Tibial nerve (tissue), 4 donors: ENCODE data around the gene SHROOM2. TPM values are rescaled to one million over a fixed set of nuclear protein-coding genes. Genes with fewer than 3 reads are reported as not detected.

Experiments used
- DNase-seq, 2 donors: peaks; one replicate each; pipeline ENCODE4 v3.0.0-alpha.2; 2019; ENCODE audit warnings: low spot score in 2 of 2
- H3K27ac ChIP-seq, 4 donors: fragments of 200-600 bp; sonication (generic) in 3 of 4; one replicate each; pipeline ENCODE4 v1.5.1; 2017 to 2019; ENCODE audit warnings: mild to moderate bottlenecking in 1 of 4
- H3K27me3 ChIP-seq, 2 donors: fragments of 200-600 bp; sonication (generic) in 1 of 2; one replicate each; pipeline versions ENCODE4 v1.5.1 to v1.6.0; 2017 to 2019
- H3K36me3 ChIP-seq, 3 donors: fragments of 200-600 bp; sonication (generic); one replicate each; pipeline ENCODE4 v1.5.1; 2018 to 2019
- H3K4me1 ChIP-seq, 4 donors: fragments of 200-600 bp; sonication (generic) in 3 of 4; one replicate each; pipeline ENCODE4 v1.5.1; 2017 to 2019
- H3K4me3 ChIP-seq, 4 donors: fragments of 200-600 bp; sonication (generic) in 3 of 4; one replicate each; pipeline ENCODE4 v1.5.1; 2017 to 2019; ENCODE audit warnings: mild to moderate bottlenecking in 1 of 4, moderate library complexity in 1 of 4
- H3K9me3 ChIP-seq, 4 donors: fragments of 200-600 bp; sonication (generic) in 3 of 4; one replicate each; pipeline ENCODE4 v1.5.1; 2017 to 2019
- EP300 ChIP-seq, 2 donors: sonication (generic); formaldehyde crosslinking; IDR thresholded peaks; one replicate each; pipeline ENCODE4 v1.6.1; 2017; ENCODE audit warnings: antibody characterized with exemption in 2 of 2, mild to moderate bottlenecking in 1 of 2
- POLR2A ChIP-seq, 2 donors: fragments of 450-650 bp; IDR thresholded peaks; one replicate each; pipeline ENCODE4 v1.6.1; 2017; ENCODE audit warnings: antibody characterized with exemption in 2 of 2, mild to moderate bottlenecking in 2 of 2, moderate library complexity in 2 of 2
- WGBS, 2 donors: methylation state at CpG; one replicate each; pipeline ENCODE4 v1.1.5; 2018; 5-methylcytosine and 5-hydroxymethylcytosine counted together
- small RNA-seq: library from RNA; depleted of rRNA; stranded (forward); fragments of <200 nt; gene quantifications from one replicate; pipeline ENCODE3, GENCODE V24; 2016
- total RNA-seq, 4 donors: library from RNA; depleted of rRNA; stranded (reverse); fragments of >200 nt; gene quantifications; one replicate each; pipeline ENCODE4 v1.1.0, GENCODE V29; 2016
- TF ChIP-seq, protein P1 (sequence below), 5 experiments: fragments of 200-600 bp in 3 of 5; fragments of 450-650 bp in 2 of 5; sonication (generic) in 3 of 5; IDR thresholded peaks; one replicate each; pipeline ENCODE4 v1.5.1; 2016 to 2019; ENCODE audit warnings: antibody characterized with exemption in 5 of 5, mild to moderate bottlenecking in 3 of 5, moderate library complexity in 2 of 5

SHROOM2 gene
- total RNA-seq, 4 donors from 2014 or later = 2.7 to 5.0 (median 3.6) TPM

DNA sequence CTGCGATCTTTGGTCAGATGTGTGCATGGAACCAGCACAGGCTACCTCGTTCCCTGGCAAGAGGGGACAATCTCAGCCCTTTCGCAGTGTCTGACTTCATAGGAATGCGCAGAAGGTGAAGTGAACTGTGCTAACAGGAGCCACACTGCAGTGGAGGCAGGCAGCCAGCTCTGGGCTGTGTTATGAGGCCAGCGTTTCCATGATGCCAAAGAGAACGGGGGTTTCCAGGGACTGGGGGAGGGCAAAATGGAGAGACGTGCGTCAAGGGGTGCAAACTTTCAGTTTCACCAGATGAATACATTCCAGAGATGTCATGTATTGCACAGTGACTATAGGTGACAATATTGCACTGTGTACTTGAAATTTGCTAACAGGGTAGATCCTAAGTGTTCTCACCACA, 211.3 kb downstream of the SHROOM2 start:
- no peak overlapping the region for H3K4me3 ChIP-seq
- no peak for DNase-seq
- H3K27me3 ChIP-seq = no peaks in the 10 kb centered on the region
- WGBS, 2 donors = 89 to 93% methylated on average over 6 to 8 of the region's 8 CpGs
- no peaks in the 10 kb centered on the region for H3K36me3 ChIP-seq
- no peak overlapping the region for H3K27ac ChIP-seq
- no peaks in the 10 kb centered on the region for H3K4me1 ChIP-seq
- TF ChIP-seq EP300 (IDR thresholded peaks at IDR 0.05) (no peak), POLR2A (IDR thresholded peaks at IDR 0.05) (no peak)
- TF ChIP-seq, protein P1, sequence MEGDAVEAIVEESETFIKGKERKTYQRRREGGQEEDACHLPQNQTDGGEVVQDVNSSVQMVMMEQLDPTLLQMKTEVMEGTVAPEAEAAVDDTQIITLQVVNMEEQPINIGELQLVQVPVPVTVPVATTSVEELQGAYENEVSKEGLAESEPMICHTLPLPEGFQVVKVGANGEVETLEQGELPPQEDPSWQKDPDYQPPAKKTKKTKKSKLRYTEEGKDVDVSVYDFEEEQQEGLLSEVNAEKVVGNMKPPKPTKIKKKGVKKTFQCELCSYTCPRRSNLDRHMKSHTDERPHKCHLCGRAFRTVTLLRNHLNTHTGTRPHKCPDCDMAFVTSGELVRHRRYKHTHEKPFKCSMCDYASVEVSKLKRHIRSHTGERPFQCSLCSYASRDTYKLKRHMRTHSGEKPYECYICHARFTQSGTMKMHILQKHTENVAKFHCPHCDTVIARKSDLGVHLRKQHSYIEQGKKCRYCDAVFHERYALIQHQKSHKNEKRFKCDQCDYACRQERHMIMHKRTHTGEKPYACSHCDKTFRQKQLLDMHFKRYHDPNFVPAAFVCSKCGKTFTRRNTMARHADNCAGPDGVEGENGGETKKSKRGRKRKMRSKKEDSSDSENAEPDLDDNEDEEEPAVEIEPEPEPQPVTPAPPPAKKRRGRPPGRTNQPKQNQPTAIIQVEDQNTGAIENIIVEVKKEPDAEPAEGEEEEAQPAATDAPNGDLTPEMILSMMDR (IDR thresholded peaks at IDR 0.05) = no peak
- H3K9me3 ChIP-seq = no peaks in the 10 kb centered on the region

Small RNAs within 50 kb of the gene (small RNA-seq; reads per million reads assigned to genes)
- gene RF00019 = not detected

Other genes starting within 250 kb of the SHROOM2 start
- under 1 TPM in 1 of 4 donors, not detected in 3; 0.21 TPM for gene GPR143, start 20.6 kb upstream of the SHROOM2 start, total RNA-seq
- not detected for gene CLDN34, start 180.9 kb downstream of the SHROOM2 start, total RNA-seq